Activated CD4-positive, alpha-beta T cell treated with anti-CD3 and anti-CD28 coated beads, Interleukin-2, amount 50 U/mL, for 16 hours (primary cell): ENCODE measurements around the gene CTNND2.
"Not testable (repeated sequence)": the region's sequence is repeated elsewhere in the genome, so short reads cannot be mapped to it uniquely, and the experiment has no call there.

Source experiments
- DNase-seq: peaks from one replicate; pipeline ENCODE4 v3.0.0-alpha.2; 2020

Gene CTNND2

GRCh38 chr5:11054014-11054413, 850.2 kb downstream of the CTNND2 start:
- DNase-seq = no peak

- DNase-seq = no peak
These were observed 851.4 kb downstream of the CTNND2 start for GRCh38 chr5:11052871-11053270.

- no peak for DNase-seq
These were observed 853.5 kb downstream of the CTNND2 start for GRCh38 chr5:11050596-11051304.

- DNase-seq = no peak
These were observed 855.5 kb downstream of the CTNND2 start for GRCh38 chr5:11048760-11049159.

GRCh38 chr5:11047625-11048024, 856.6 kb downstream of the CTNND2 start:
- no peak for DNase-seq

- DNase-seq = no peak
These were observed 857.2 kb downstream of the CTNND2 start for GRCh38 chr5:11047030-11047429.

GRCh38 chr5:11046160-11046559, 858.1 kb downstream of the CTNND2 start:
- no peak for DNase-seq

GRCh38 chr5:11045411-11045810, 858.8 kb downstream of the CTNND2 start:
- DNase-seq = no peak

GRCh38 chr5:11044581-11044980, 859.7 kb downstream of the CTNND2 start:
- no peak for DNase-seq

- DNase-seq = no peak
These were observed 860.4 kb downstream of the CTNND2 start for GRCh38 chr5:11043881-11044280.

GRCh38 chr5:11040345-11040744, 863.9 kb downstream of the CTNND2 start:
- no peak for DNase-seq

- DNase-seq = no peak
These were observed 865.5 kb downstream of the CTNND2 start for GRCh38 chr5:11038772-11039171.

- no peak for DNase-seq
These were observed 866.3 kb downstream of the CTNND2 start for GRCh38 chr5:11037941-11038340.

- DNase-seq = no peak
These were observed 867.2 kb downstream of the CTNND2 start for GRCh38 chr5:11037080-11037479.

- DNase-seq = no peak
These were observed 873.6 kb downstream of the CTNND2 start for GRCh38 chr5:11030671-11031070.

GRCh38 chr5:11027660-11028059, 876.6 kb downstream of the CTNND2 start:
- no peak for DNase-seq

GRCh38 chr5:11026543-11026942, 877.7 kb downstream of the CTNND2 start:
- DNase-seq = no peak

GRCh38 chr5:11023945-11024344, 880.3 kb downstream of the CTNND2 start:
- no peak for DNase-seq

- DNase-seq = no peak
These were observed 890.5 kb downstream of the CTNND2 start for GRCh38 chr5:11013793-11014192.

GRCh38 chr5:11012295-11012694, 892.0 kb downstream of the CTNND2 start:
- DNase-seq = no peak

GRCh38 chr5:11010429-11011210, 893.6 kb downstream of the CTNND2 start:
- DNase-seq = no peak

- DNase-seq = no peak
These were observed 894.7 kb downstream of the CTNND2 start for GRCh38 chr5:11009576-11009975.

GRCh38 chr5:11007269-11007870, 896.9 kb downstream of the CTNND2 start:
- DNase-seq = no peak

- DNase-seq = not testable (repeated sequence)
These were observed 899.7 kb downstream of the CTNND2 start for GRCh38 chr5:11004523-11004922.
